Muscle layer of colon (tissue), 2 donors: Measurements from ENCODE around the gene ACE.
A peak's percentile ranks its signal among the peaks of the same experiment; 100 is the strongest.
"Not testable (repeated sequence)": the region's sequence is repeated elsewhere in the genome, so short reads cannot be mapped to it uniquely, and the experiment has no call there.

Source experiments
- H3K27ac ChIP-seq: one replicate; pipeline ENCODE4 v1.7.0; 2013; ENCODE audit warnings: low read depth, mild to moderate bottlenecking, low read length, moderate library complexity
- H3K27me3 ChIP-seq, 2 donors: one replicate each; pipeline ENCODE4 v1.7.0; 2013; ENCODE audit warnings: low read length in 2 of 2, mild to moderate bottlenecking in 2 of 2; ENCODE audit not compliant: insufficient read depth in 2 of 2, control insufficient read depth in 1 of 2
- H3K36me3 ChIP-seq: one replicate; pipeline ENCODE4 v1.7.0; 2013; ENCODE audit warnings: mild to moderate bottlenecking, low read length; ENCODE audit not compliant: insufficient read depth
- H3K4me1 ChIP-seq: one replicate; pipeline ENCODE4 v1.7.0; 2013; ENCODE audit warnings: mild to moderate bottlenecking, low read length; ENCODE audit not compliant: insufficient read depth
- H3K4me3 ChIP-seq, 2 donors: one replicate each; pipeline ENCODE4 v1.7.0; 2013; ENCODE audit warnings: low read length in 2 of 2, low read depth in 1 of 2, mild to moderate bottlenecking in 1 of 2, moderate library complexity in 1 of 2
- H3K9ac ChIP-seq: one replicate; pipeline ENCODE4 v1.7.0; 2013; ENCODE audit warnings: low read length
- H3K9me3 ChIP-seq: one replicate; pipeline ENCODE4 v1.7.0; 2013; ENCODE audit warnings: mild to moderate bottlenecking, low read length
- donor health status: abdominal sarcoma.
- donor health status: Adenocarcinoma of cecum.

Gene ACE

GRCh38 chr17:63455417-63455816 is 21.4 kb upstream of the ACE start:
- no peaks in the 10 kb centered on the region for H3K4me1 ChIP-seq

GRCh38 chr17:63458478-63458877 is 18.4 kb upstream of the ACE start:
- H3K9ac ChIP-seq: no peak overlapping the region
- no peaks in the 10 kb centered on the region for H3K4me1 ChIP-seq
- H3K4me3 ChIP-seq: no peak overlapping the region
- H3K27me3 ChIP-seq: no peaks in the 10 kb centered on the region
- H3K36me3 ChIP-seq: no peaks in the 10 kb centered on the region
- H3K27ac ChIP-seq: no peak overlapping the region
- H3K9me3 ChIP-seq: no peaks in the 10 kb centered on the region

More at GRCh38 chr17:63455417-63455816, 21.4 kb upstream of the ACE start:
- Histone ChIP-seq H3K9me3 (no peaks in the 10 kb centered on the region), H3K4me3 (no peak overlapping the region), H3K27me3 (no peaks in the 10 kb centered on the region), H3K27ac (no peak overlapping the region), H3K36me3 (no peaks in the 10 kb centered on the region), H3K9ac (no peak overlapping the region)

- no peak overlapping the region for H3K4me3 ChIP-seq
- H3K9ac ChIP-seq: no peak overlapping the region
- H3K27me3 ChIP-seq: no peaks in the 10 kb centered on the region
- no peaks in the 10 kb centered on the region for H3K36me3 ChIP-seq
- H3K4me1 ChIP-seq: no peaks in the 10 kb centered on the region
- no peaks in the 10 kb centered on the region for H3K9me3 ChIP-seq
- no peak overlapping the region for H3K27ac ChIP-seq
Observed at GRCh38 chr17:63460018-63460417, 16.8 kb upstream of the ACE start.

- Histone ChIP-seq H3K27me3 (no peaks in the 10 kb centered on the region), H3K4me3 (no peak overlapping the region), H3K27ac (no peak overlapping the region), H3K9me3 (no peaks in the 10 kb centered on the region), H3K4me1 (no peaks in the 10 kb centered on the region), H3K9ac (no peak overlapping the region), H3K36me3 (no peaks in the 10 kb centered on the region)
Observed at GRCh38 chr17:63463771-63464170, 13.1 kb upstream of the ACE start.

GRCh38 chr17:63464691-63465236 is 12.1 kb upstream of the ACE start:
- Histone ChIP-seq H3K4me3 (no peak overlapping the region), H3K27ac (no peak overlapping the region), H3K9me3 (no peaks in the 10 kb centered on the region), H3K4me1 (no peaks in the 10 kb centered on the region), H3K27me3 (no peaks in the 10 kb centered on the region), H3K9ac (no peak overlapping the region), H3K36me3 (no peaks in the 10 kb centered on the region)

GRCh38 chr17:63468099-63468498 is 8.8 kb upstream of the ACE start:
- not testable (repeated sequence) for H3K36me3 ChIP-seq, H3K27ac ChIP-seq, H3K27me3 ChIP-seq, H3K4me1 ChIP-seq, H3K4me3 ChIP-seq, H3K9me3 ChIP-seq, H3K9ac ChIP-seq

- H3K27ac ChIP-seq: no peak overlapping the region
Observed at GRCh38 chr17:63474174-63474573, 2.7 kb upstream of the ACE start.

GRCh38 chr17:63474586-63475460 is 2.0 kb upstream of the ACE start:
- Histone ChIP-seq H3K9ac (no peak overlapping the region), H3K4me1 (peaks cover 7% of the 10 kb centered on the region), H3K27me3 (peaks cover 23 to 38% of the 10 kb centered on the region in 2 donors), H3K9me3 (no peaks in the 10 kb centered on the region), H3K4me3 (no peak overlapping the region), H3K36me3 (no peaks in the 10 kb centered on the region), H3K27ac (no peak overlapping the region)

More at GRCh38 chr17:63474174-63474573, 2.7 kb upstream of the ACE start:
- Histone ChIP-seq H3K9me3 (no peaks in the 10 kb centered on the region), H3K27me3 (peaks cover 16 to 32% of the 10 kb centered on the region in 2 donors), H3K9ac (no peak overlapping the region), H3K4me3 (no peak overlapping the region), H3K36me3 (no peaks in the 10 kb centered on the region), H3K4me1 (peaks cover 7% of the 10 kb centered on the region)

GRCh38 chr17:63475491-63476412 is 1.1 kb upstream of the ACE start:
- no peaks in the 10 kb centered on the region for H3K36me3 ChIP-seq
- no peak overlapping the region for H3K9ac ChIP-seq
- H3K27ac ChIP-seq: no peak overlapping the region
- peaks cover 24 to 41% of the 10 kb centered on the region in 2 donors for H3K27me3 ChIP-seq
- no peaks in the 10 kb centered on the region for H3K9me3 ChIP-seq
- H3K4me3 ChIP-seq: no peak overlapping the region
- H3K4me1 ChIP-seq: peaks cover 7% of the 10 kb centered on the region

GRCh38 chr17:63476459-63476853 is 405 bp upstream of the ACE start:
- H3K27me3 ChIP-seq: peaks cover 24 to 45% of the 10 kb centered on the region in 2 donors
- H3K9ac ChIP-seq: no peak overlapping the region
- peaks cover 7% of the 10 kb centered on the region for H3K4me1 ChIP-seq
- no peaks in the 10 kb centered on the region for H3K36me3 ChIP-seq
- H3K4me3 ChIP-seq: peak overlapping the region in 1 of 2 donors; percentile 38
- no peak overlapping the region for H3K27ac ChIP-seq
- no peaks in the 10 kb centered on the region for H3K9me3 ChIP-seq
